A549 (cell line): ENCODE results near the gene ATRAID.

Experiments used
- CEBPB ChIP-seq, 2 experiments: fragments of >200 bp in 1 of 2; sonication (Bioruptor Twin) in 1 of 2; formaldehyde crosslinking in 1 of 2; IDR thresholded peaks; 2 replicates each; pipeline ENCODE4 v1.6.1; 2012 to 2016
- TF ChIP-seq, protein P1 (sequence below): fragments of >200 bp; sonication (Bioruptor Twin); formaldehyde crosslinking; IDR thresholded peaks from 2 replicates; pipeline ENCODE4 v1.6.1; 2016

DNA sequence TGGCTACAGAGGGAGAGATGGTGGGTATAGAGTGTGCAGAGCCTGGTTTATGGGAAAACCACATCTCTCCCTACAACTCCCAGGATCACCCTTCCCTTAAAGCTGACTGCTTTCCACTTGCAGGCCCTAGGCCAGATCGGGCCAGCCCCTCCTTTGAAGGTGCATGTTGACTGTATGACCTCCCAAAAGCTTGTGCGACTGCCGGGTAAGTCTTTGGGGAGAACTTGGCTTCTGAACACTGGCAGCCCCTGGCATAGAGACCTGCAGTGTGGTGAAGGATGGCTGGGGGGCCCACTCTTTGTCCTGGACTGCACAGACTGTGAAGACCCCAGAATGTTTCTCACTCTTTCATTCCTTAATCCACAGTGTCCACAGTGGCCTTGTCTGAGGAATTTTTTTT is 24.8 kb downstream of the ATRAID start:
- TF ChIP-seq, protein P1, sequence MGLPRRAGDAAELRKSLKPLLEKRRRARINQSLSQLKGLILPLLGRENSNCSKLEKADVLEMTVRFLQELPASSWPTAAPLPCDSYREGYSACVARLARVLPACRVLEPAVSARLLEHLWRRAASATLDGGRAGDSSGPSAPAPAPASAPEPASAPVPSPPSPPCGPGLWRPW, result no peak
- no peak for TF ChIP-seq CEBPB (IDR thresholded peaks at IDR 0.05)
